KMS-11 (cell line): ENCODE data around the gene PIEZO2.
A peak's percentile ranks its signal among the peaks of the same experiment; 100 is the strongest.
"Not testable (repeated sequence)": the region's sequence is repeated elsewhere in the genome, so short reads cannot be mapped to it uniquely, and the experiment has no call there.

Experiments
- H2AFZ ChIP-seq: fragments of 200-600 bp; sonication (generic); 2 replicates; pipeline ENCODE4 v1.6.1; 2016; ENCODE audit warnings: antibody characterized with exemption, mixed run types, low read depth
- H3K27ac ChIP-seq: fragments of 200-600 bp; sonication (generic); 2 replicates; pipeline ENCODE4 v1.6.1; 2016; ENCODE audit warnings: mild to moderate bottlenecking, mixed run types
- H3K27me3 ChIP-seq: fragments of 200-600 bp; sonication (generic); 2 replicates; pipeline ENCODE4 v1.6.1; 2017; ENCODE audit warnings: mild to moderate bottlenecking, low read depth, mixed run types, moderate library complexity; ENCODE audit not compliant: insufficient read depth
- H3K36me3 ChIP-seq: fragments of 200-600 bp; sonication (generic); 2 replicates; pipeline ENCODE4 v1.6.1; 2017; ENCODE audit warnings: mild to moderate bottlenecking, mixed run types; ENCODE audit not compliant: insufficient read depth
- H3K4me1 ChIP-seq: fragments of 200-600 bp; sonication (generic); 2 replicates; pipeline ENCODE4 v1.6.1; 2016; ENCODE audit warnings: mild to moderate bottlenecking, low read depth, mixed run types; ENCODE audit not compliant: poor library complexity, severe bottlenecking
- H3K4me2 ChIP-seq: fragments of 200-600 bp; sonication (generic); 2 replicates; pipeline ENCODE4 v1.7.0; 2016; ENCODE audit warnings: mild to moderate bottlenecking, mixed run types
- H3K4me3 ChIP-seq: fragments of 200-600 bp; sonication (generic); IDR thresholded peaks from 2 replicates; pipeline ENCODE4 v1.6.1; 2017; ENCODE audit warnings: low read depth, low read length, mixed read lengths; ENCODE audit not compliant: insufficient read depth
- H3K79me2 ChIP-seq: fragments of 200-600 bp; sonication (generic); 2 replicates; pipeline ENCODE4 v1.6.1; 2016; ENCODE audit warnings: low read depth, mixed run types; ENCODE audit not compliant: insufficient read depth
- H3K9ac ChIP-seq: fragments of 200-600 bp; sonication (generic); 2 replicates; pipeline ENCODE4 v1.6.1; 2016; ENCODE audit warnings: mild to moderate bottlenecking, mixed run types
- H4K20me1 ChIP-seq: fragments of 200-600 bp; sonication (generic); 2 replicates; pipeline ENCODE4 v1.6.1; 2016; ENCODE audit warnings: mild to moderate bottlenecking, mixed run types; ENCODE audit not compliant: insufficient read depth

Gene PIEZO2

DNA sequence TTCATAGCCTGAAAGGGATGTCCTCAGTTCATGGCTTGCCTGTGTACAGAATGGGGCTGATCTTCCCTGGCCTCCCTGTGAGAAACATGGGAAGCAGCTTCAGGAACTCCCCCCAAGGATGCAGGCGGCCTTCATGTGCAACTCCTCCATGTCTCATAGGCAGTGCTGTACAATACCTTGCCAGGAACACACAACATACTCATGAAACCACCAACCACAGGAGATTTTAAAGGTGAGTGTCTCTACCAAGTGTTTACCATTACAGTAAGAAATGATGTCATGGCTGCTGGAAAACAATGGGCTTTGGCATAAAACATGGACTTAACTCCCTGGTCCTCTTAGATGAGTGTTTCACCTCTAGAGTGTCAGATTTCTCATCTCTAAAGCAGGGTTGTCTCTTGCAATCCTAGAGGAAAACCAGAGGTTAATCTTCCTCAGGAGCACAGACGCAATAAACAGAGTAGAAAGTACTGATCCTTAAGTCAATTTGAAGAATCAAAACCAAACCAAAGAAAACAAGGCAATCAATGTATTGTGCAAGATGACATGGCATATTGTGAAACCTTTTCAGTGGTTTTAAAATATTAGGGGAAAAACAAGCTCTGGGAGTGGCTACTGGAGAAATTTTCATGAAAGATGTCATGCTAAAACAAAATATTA lies 528.6 kb downstream of the PIEZO2 start:
- Histone ChIP-seq H2AFZ (peak overlapping the region; percentile 47; the same call in 1 of the 2 replicates), H3K4me2 (peak overlapping the region; percentile 73), H3K27ac (peak overlapping the region; percentile 67), H3K4me1 (peaks cover 34% of the 10 kb centered on the region)
- not testable (repeated sequence) for H3K9ac ChIP-seq, H3K79me2 ChIP-seq, H3K4me3 ChIP-seq, H3K36me3 ChIP-seq, H3K27me3 ChIP-seq, H4K20me1 ChIP-seq
